ENCODE data around the gene CAVIN4.

CAVIN4 gene, protein sequence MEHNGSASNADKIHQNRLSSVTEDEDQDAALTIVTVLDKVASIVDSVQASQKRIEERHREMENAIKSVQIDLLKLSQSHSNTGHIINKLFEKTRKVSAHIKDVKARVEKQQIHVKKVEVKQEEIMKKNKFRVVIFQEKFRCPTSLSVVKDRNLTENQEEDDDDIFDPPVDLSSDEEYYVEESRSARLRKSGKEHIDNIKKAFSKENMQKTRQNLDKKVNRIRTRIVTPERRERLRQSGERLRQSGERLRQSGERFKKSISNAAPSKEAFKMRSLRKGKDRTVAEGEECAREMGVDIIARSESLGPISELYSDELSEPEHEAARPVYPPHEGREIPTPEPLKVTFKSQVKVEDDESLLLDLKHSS

DNA sequence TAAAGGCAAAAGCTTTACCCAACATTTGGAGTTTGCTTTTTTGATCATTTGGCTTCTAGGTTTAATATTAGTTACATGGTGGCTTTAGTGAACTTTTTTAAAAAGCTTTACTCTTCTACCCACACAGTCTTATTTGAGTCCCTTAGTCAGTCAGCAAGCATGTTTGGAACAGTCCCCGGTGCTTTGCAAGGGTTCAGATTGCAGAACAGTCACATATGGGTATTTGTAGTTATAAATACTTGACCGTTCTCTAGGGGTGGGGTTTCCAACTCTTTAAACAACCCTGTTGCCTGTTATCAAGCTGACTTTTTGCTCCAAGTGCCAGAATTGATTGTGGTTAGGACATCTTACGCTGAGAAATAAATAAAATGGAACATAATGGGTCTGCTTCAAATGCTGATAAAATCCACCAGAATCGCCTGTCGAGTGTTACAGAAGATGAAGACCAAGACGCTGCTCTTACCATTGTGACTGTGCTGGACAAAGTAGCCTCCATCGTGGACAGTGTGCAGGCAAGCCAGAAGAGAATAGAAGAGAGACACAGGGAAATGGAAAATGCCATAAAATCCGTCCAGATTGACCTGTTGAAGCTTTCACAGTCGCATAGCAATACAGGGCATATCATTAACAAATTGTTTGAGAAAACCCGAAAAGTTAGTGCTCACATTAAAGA is at the start of gene CAVIN4:
Gene CAVIN4 (plus strand): TSS at position 304 of the 673 bp plus-strand sequence. CDS start 65 bp downstream, at position 369.
- DNase-seq (ENCODE audit: low read depth in 2 of 3, low spot score in 2 of 3), result no peak

DNA sequence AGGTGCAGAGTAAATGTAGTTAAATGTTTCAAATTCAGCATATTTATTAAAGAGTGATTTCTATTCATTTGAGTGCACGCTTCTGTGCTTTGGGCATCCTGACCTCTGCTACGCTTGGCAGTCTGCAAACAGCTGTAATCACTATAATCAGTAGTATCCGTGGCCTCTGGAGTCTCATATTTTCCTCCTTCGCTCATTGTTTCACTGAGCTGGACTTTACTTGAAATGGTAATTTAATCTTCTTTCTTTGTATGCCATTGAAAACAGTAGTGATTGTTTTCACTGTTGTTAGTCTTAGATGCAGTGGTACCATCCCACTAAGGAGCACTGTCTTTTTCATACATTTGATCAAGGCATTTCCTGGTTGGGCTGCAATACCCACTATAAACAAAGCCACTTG is 43.5 kb upstream of the CAVIN4 start:
- DNase-seq (ENCODE audit: low read depth in 2 of 3, low spot score in 2 of 3), result no peak

DNA sequence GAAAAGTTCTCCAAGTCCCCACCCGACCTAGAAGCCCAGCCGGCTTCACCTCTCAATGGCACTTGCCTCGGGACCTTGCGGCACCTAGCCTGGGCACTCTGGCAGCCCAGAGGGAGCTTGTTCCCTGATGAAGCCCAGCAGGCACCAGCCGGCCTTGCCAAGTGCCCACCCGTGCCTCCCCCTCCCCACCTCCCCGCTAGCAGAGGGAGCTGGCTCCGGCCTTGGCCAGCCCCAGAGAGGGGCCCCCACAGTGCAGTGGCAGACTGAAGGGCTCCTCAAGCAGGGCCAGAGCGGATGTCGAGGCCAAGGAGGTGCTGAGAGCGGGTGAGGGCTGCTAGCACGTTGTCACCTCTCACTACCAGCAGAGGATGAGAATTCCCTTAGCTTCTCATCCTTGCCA is 37.6 kb upstream of the CAVIN4 start:
- DNase-seq (ENCODE audit: low read depth in 2 of 3, low spot score in 2 of 3), result no peak

DNA sequence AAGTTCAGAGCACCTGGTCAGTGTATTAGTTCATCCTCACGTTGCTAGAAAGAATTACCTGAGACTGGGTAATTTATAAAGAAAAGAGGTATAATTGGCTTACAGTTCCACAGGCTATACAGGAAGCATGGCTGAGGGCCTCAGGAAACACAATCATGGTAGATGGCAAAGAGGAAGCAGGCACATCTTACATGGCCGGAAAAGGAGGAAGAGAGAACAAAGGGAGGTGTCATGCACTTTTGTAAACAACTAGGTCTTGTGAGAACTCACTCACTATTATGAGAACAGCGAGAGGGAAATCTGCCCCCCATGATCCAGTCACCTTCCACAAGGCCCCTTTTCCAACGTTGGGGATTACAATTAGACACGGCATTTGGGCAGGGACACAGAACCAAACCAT is 28.8 kb upstream of the CAVIN4 start:
- DNase-seq (ENCODE audit: low read depth in 2 of 3, low spot score in 2 of 3), result no peak

DNA sequence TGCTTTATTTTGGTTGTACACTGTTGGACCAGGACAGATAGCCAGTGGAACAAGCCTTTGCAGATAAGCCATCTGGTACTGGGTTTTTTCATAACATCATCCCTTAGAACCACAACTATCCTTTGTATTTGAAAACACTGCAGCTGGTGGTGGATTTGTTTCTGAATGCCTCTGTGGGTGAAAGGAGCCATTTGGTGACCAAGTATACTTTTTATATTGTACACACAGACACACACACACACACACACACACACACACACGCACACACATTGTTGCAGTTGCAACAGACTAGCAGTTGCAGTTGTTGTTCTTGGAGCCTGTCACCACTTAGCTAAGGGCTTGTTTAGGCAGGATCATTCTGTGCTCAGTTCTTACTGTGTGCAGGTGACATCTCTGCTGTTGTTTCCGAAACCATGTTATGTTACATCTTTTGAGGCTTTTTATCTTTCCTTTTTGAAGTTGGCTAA is 22.9 kb upstream of the CAVIN4 start:
- no peak for DNase-seq (ENCODE audit: low read depth in 2 of 3, low spot score in 2 of 3)

DNA sequence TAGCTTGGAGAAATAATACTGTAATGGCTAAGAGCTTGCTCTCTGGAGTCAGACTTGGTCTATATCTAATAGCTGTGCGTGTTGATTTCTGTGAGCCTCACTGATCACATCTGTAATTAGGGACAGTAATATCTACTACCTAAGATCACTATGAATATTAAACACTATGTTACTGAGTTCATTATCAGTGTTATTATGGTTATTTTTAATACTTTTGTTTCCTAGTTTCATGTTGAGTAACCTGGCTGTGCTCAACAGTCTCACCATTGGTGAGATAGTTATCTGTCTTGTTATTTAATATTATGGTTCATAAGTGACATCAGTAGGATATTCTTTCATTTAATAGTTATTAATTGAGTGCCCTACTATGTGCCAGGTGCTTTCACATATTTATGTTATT is 22.4 kb upstream of the CAVIN4 start:
- DNase-seq (ENCODE audit: low read depth in 2 of 3, low spot score in 2 of 3), result no peak

DNA sequence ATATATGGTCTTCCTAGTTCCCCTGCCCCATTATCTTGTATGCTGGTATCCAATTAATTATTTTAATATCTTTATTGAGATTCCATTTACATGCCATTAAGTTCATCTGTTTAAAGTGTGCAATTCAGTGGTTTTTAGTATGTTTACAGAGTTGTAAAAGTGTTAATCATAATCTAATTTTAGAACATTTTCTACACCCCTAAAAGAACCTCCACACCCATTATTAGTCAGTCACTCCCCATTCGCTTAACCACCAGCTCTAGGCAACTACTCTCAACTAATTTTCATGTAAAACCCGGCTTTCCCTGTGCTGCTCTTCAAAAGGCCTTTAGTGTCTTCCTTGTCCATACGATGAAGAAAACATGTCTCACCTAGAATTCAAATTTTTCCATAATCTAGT is 20.8 kb upstream of the CAVIN4 start:
- DNase-seq (ENCODE audit: low read depth in 2 of 3, low spot score in 2 of 3), result no peak

DNA sequence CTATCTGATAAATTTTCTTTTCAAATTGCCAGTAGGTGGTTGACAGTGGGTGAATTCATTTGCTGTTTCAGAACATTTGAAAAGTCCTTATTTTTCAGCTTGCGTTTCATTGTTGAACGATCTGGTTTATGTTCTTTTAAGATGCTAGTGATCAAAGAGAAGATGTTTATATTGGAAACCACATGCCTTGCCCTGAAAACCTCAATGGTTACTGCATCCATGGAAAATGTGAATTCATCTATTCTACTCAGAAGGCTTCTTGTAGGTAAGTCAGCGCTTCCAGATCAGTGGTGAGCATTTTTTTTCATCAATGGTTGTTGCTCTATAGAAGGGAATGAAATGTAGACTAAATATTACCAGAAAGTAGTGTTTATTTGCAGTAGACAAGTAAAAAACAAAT is 16.6 kb upstream of the CAVIN4 start:
- DNase-seq (ENCODE audit: low read depth in 2 of 3, low spot score in 2 of 3), result no peak

DNA sequence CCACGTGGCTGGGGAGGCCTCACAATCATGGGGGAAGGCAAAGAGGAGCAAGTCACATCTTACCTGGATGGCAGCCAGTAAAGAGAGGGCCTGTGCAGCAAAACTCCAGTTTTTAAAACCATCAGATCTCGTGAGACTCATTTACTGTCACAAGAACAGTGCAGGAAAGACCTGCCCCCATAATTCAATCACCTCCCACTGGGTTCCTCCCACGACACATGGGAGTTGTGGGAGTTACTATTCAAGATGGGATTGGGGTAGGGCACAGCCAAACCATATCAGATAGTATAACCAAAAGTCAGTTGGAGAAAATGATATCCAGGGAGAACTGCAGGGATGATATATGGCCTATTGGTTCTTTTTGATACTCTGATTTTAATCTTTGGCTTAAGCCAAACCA is 10.0 kb upstream of the CAVIN4 start:
- DNase-seq (ENCODE audit: low read depth in 2 of 3, low spot score in 2 of 3), result no peak

DNA sequence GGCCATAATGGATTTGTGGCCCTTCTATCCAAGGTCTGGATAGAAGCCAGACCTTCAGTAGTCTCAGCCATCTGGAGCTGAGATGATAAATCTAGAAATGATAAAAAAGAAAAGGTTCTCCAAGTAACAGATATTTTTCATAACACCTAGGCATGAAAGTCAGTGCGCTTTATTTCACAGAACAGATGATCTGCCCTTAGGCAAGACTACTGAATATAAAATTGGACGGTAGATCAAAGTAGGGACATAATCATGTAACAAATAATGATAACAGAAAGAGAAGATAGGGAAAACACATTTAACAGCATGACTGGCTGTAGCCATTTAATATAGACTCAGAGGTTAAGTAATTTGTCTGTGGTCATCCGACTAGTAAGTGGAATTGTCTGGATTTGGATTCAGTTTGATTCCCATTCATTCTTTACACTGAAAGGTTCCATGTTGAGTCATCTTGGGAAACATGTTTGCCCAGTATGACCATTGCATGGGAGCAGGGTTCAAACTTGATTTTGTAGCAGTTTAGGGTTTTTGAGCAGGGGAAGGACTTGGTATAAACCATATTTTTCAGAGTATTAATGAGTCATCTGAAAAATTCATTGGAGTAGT is 4.1 kb upstream of the CAVIN4 start:
- DNase-seq (ENCODE audit: low read depth in 2 of 3, low spot score in 2 of 3), result no peak

DNA sequence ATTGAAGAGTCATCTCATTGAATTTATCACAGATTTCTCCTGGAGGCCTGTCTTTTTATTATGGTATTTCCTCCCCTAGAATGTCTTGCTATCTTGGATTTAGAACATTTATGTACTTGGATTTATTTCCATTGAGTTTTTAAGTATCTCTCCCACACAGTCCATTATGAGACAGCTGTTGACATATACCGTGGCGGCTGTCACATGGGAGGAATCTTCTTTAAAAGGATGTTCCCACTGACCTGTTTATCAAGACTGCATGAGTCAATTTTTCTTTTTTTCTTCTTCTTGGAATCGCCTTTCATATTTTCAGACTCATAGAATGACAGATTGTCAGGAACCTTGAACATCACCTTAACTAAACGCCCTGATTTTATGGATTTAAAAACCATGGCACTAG is 2.9 kb upstream of the CAVIN4 start:
- no peak for DNase-seq (ENCODE audit: low read depth in 2 of 3, low spot score in 2 of 3)

DNA sequence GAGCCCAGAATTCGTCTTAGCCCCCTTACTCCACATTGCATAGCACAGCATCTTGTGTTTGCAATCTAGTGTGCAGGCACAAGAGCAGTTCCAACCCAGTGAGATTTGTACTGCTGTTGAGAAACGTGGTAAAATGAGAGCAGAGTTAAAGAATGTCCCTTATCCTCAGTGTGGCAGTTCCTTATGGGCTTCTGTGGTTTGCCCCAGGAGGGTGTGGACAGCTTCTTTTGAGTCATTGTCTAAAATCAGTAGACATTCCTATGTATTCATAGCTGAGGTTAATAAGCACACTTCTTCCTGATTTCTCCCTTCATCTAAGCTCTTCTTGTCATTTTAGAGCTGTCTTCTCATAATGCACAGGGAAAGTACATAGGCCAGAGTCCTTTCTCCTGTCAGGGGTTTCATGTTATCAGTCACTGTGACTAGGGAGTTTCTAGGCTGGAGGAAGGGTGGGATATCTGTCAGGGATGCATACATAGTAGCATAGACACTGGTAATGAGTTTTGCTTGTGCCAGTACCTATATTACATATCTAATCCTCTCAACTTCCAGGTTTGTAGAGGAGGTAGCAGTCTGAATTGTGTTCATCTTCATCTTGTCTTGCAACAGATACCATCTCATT is 2.0 kb upstream of the CAVIN4 start:
- no peak for DNase-seq (ENCODE audit: low read depth in 2 of 3, low spot score in 2 of 3)

DNA sequence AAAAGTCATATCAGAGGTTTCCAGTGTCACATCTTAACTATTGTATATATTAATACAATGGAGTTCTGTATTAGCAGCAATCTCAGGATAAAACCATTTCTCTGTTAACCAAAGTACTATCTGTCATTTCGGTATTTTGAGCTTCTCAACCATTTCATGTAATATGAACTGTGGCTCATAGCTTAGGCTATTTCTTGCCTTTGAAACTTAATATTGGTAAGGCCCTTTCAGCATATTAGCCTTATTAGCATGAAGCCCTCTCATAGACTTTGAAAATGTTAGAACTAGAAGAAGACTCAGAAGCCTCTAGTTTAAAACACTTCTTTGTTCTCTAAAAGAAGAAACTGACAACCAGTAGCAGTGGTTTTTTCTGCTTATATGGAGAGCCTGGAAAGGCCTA is 731 bp downstream of the CAVIN4 start:
- DNase-seq (ENCODE audit: low read depth in 2 of 3, low spot score in 2 of 3), result no peak

DNA sequence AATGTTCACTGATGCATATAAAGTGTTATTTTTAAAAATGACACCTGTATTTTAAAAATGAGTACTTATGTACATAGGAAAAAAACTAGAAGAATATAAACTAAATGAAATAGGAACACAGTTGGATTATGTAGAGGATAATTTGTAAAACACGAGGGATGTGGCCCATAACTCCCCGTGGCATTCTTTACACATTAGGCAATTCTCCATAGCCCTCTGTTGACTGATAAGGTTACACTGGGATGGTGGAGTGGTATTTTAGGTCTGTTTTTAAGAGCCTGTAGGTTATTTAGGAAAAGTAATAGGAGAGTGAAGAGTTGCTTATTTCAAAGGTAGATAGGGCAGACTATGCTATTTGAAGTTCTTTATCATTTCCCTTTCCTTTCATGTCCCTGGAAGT is 1.8 kb downstream of the CAVIN4 start:
- DNase-seq (ENCODE audit: low read depth in 2 of 3, low spot score in 2 of 3), result no peak

DNA sequence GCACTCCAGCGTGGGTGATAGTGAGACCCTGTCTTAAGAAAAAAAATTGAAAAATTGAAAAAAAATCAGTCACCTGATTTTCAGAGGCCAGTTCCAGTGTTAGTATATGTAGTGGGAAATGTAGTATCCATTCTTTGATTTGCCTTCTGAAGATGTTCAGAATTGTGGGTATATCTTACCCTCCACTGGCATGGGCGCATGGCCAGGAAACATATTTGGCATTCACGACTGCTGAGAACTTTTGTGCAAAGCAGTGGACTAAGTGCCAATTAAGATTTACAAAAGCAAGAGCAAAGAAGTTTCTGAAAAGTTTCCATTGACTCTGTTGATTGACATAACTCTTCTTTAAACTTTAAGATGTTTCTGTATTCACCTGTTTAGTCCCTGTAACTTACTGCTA is 2.4 kb downstream of the CAVIN4 start:
- DNase-seq (ENCODE audit: low read depth in 2 of 3, low spot score in 2 of 3), result no peak

DNA sequence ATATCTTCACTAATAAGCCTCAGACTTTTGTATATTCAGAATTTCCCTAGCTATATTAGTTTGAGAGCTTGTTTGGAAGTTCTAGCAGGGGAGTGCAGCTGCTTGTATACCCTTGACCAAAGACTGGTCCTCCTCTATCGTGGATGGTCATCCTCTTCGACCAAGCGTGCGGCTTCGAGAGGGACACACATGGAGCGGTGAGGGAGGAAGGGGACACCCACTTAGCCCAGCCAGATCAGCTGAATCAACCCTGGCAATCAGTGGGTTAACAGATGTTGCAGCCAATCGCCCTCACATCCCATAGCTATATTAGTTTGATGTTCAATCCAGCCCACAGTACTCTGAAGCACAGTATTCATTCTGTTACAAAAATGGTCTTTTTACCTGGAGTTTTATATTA is 3.2 kb downstream of the CAVIN4 start:
- DNase-seq (ENCODE audit: low read depth in 2 of 3, low spot score in 2 of 3), result no peak

DNA sequence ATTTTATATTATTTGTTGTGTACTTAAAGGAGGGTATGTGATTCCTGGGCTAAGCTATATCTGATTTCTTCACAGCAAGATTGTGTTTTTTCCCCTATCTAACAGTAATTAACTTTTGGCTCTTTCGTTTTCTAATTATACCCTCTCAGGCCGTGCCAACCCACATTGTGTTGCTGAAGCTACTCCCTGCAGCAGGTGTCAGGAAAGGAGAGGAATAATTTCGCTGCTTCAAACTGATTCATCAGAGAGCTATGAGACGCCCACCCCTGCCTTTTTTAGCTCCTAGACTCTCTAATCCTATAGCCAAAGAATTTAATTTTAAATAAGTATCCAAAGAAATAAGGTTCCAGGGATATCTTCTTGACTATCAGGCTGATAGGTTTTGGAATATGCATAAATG is 3.8 kb downstream of the CAVIN4 start:
- DNase-seq (ENCODE audit: low read depth in 2 of 3, low spot score in 2 of 3), result no peak

DNA sequence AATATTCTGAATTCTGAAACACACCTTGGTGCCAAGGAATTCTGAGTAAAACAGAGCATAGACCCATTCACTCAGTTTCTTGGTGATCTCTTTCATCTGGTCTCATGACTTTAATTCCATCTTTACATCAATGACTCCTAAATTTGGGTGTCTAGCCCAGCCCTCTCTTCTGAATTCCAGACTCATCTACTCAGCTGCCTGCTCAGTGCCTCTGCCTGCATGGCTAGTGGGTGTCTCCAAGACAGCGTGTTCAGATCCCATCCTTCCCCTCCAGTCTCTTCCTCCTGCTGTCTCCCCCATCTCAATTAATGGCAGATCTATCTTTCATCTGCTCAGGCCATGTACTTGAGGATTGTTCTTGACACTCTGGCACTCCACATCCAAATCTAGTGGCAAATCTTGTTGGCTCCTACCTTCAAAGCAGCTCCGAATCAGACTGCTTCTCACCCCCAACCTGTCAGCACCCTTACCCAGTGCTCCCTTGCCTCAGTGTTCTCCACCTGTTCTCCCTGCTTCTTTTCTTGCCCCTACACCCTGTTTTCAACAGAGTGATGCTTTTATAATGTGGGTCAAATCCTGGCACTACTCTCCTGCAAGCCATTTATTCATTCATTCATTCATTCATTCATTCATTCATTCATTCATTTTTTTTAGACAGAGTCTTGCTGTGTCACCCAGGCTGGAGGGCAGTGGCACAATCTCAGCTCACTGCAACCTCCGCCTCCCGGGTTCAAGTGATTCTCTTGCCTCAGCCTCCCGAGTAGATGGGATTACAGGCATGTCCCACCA is 5.3 kb downstream of the CAVIN4 start:
- no peak for DNase-seq (ENCODE audit: low read depth in 2 of 3, low spot score in 2 of 3)

DNA sequence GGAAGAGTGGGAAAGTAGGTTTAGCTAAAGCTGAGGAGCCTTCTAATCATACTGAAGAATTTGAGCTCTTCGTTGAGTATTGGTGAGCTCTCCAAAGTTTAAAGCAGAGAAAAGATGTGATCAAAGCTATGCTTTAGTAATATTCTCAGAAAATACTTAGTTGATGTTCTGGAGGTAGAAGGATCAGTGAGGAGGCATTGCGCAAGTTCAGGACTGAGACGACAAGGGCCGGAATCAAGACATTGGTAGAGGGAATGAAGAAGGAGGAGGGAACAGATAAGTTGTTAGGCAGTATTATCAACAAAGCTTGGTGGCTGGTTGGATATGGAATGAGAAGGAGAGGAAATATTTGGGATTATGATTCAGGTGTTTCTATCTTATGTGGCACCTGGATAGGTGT is 7.1 kb downstream of the CAVIN4 start:
- DNase-seq (ENCODE audit: low read depth in 2 of 3, low spot score in 2 of 3), result no peak

DNA sequence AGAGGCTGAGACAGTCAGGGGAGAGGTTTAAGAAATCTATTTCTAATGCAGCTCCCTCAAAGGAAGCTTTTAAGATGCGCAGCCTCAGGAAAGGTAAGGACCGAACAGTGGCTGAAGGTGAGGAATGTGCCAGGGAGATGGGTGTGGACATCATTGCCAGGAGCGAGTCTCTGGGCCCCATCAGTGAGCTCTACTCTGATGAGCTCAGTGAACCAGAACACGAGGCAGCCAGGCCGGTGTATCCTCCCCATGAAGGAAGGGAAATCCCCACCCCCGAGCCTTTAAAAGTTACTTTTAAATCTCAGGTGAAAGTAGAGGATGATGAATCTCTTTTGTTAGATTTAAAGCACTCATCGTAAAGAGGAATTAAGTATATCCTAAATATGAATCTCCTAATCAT is 8.2 kb downstream of the CAVIN4 start:
- no peak for DNase-seq (ENCODE audit: low read depth in 2 of 3, low spot score in 2 of 3)

DNA sequence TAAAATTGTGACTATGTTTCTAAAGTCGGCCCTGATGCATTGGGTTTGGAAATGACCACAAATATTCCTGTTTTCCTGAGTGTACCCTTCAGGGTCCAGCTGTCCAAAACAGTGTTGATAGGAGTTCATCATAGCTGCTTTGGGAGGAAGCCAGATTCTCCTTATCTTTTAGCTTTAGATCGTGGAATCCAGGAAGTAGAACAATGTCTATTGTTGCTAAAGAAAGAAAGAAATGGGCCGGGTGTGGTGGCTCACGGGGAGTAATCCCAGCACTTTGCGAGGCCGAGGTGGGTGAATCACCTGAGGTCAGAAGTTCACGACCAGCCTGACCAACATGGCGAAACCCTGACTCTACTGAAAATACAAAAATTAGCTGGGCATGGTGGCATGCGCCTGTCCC is 9.5 kb downstream of the CAVIN4 start:
- DNase-seq (ENCODE audit: low read depth in 2 of 3, low spot score in 2 of 3), result no peak
